ENCODE data around the gene ATAD2B. TPM values are rescaled to one million over a fixed set of nuclear protein-coding genes. Genes with fewer than 3 reads are reported as not detected.

ATAD2B gene
- total and polyA plus RNA-seq, 4 donors, result 4.1 to 77.3 (median 17.0) TPM

DNA sequence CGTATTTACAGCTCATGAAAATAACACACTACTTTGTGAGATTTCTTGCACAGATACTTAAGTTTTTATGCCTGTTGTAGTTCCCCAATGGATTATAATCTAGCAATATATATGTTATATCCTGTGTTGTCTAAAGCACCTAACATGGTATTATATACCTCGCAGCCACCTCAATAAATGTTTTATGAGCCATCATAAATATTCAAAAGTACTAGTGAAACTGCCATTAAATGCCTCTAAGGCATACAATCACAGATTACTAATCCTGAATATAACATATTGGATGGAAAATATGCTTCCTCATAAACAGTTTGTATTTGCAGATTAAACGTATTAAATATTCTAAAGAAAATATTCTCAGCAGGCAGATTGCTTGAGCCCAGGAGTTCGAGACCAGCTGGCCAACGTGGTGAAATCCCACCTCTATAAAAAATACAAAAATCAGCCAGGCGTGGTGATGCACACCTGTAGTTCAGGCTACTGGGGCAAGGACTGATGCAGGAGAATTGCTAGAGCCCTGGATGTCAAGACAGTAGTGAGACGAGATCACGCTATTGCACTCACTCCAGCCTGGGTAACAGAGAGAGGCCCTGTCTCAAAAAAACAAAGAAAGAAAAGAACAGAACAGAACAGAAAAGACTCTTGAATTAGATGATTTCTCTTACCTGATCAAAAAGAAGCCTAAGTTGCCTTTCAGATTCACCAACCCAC, 64.1 kb downstream of the ATAD2B start:
- no peak overlapping the region for H3K4me3 ChIP-seq
- no peaks in the 10 kb centered on the region for H3K27me3 ChIP-seq (ENCODE audit: control insufficient read depth in 3 of 3, insufficient read depth in 3 of 3, low read length in 2 of 3)
- H3K36me3 ChIP-seq (ENCODE audit: control insufficient read depth in 4 of 4, insufficient read depth in 4 of 4, low read length in 4 of 4), result peaks cover 7 to 23% (median 15%) of the 10 kb centered on the region in 4 donors
- 95 to 96% methylated on average over 8 of the region's 8 CpGs for WGBS, 2 donors
- DNase-seq, result no peak
- no peak overlapping the region for H3K9ac ChIP-seq (ENCODE audit: insufficient read depth in 1 of 2, low read length in 2 of 2)
- no peak overlapping the region for H3K27ac ChIP-seq (ENCODE audit: low read depth in 1 of 2, low read length in 1 of 2)
- H3K9me3 ChIP-seq (ENCODE audit: control insufficient read depth in 4 of 4, insufficient read depth in 3 of 4, low read length in 3 of 4), result no peaks in the 10 kb centered on the region
- ATAC-seq (ENCODE audit: insufficient read depth, low FRiP score), result no peak
- TF ChIP-seq, protein P1, sequence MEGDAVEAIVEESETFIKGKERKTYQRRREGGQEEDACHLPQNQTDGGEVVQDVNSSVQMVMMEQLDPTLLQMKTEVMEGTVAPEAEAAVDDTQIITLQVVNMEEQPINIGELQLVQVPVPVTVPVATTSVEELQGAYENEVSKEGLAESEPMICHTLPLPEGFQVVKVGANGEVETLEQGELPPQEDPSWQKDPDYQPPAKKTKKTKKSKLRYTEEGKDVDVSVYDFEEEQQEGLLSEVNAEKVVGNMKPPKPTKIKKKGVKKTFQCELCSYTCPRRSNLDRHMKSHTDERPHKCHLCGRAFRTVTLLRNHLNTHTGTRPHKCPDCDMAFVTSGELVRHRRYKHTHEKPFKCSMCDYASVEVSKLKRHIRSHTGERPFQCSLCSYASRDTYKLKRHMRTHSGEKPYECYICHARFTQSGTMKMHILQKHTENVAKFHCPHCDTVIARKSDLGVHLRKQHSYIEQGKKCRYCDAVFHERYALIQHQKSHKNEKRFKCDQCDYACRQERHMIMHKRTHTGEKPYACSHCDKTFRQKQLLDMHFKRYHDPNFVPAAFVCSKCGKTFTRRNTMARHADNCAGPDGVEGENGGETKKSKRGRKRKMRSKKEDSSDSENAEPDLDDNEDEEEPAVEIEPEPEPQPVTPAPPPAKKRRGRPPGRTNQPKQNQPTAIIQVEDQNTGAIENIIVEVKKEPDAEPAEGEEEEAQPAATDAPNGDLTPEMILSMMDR (IDR thresholded peaks at IDR 0.05; ENCODE audit: control extremely low read depth, extremely low read depth), result no peak
- H3K4me1 ChIP-seq (ENCODE audit: control insufficient read depth in 5 of 5, insufficient read depth in 5 of 5, low read length in 5 of 5), result no peaks in the 10 kb centered on the region

- no peak overlapping the region for H3K9ac ChIP-seq (ENCODE audit: insufficient read depth in 1 of 2, low read length in 2 of 2)
- ATAC-seq (ENCODE audit: insufficient read depth, low FRiP score), result no peak
- H3K36me3 ChIP-seq (ENCODE audit: control insufficient read depth in 4 of 4, insufficient read depth in 4 of 4, low read length in 4 of 4), result peaks cover 5 to 16% (median 14%) of the 10 kb centered on the region in 4 donors
- TF ChIP-seq, protein P1 (IDR thresholded peaks at IDR 0.05; ENCODE audit: control extremely low read depth, extremely low read depth), result no peak
- no peak overlapping the region for H3K27ac ChIP-seq (ENCODE audit: low read depth in 1 of 2, low read length in 1 of 2)
- no peaks in the 10 kb centered on the region for H3K9me3 ChIP-seq (ENCODE audit: control insufficient read depth in 4 of 4, insufficient read depth in 3 of 4, low read length in 3 of 4)
- 96 to 99% methylated on average over 4 of the region's 4 CpGs for WGBS, 2 donors
- H3K27me3 ChIP-seq (ENCODE audit: control insufficient read depth in 3 of 3, insufficient read depth in 3 of 3, low read length in 2 of 3), result no peaks in the 10 kb centered on the region
- H3K4me1 ChIP-seq (ENCODE audit: control insufficient read depth in 5 of 5, insufficient read depth in 5 of 5, low read length in 5 of 5), result no peaks in the 10 kb centered on the region
- no peak for DNase-seq
- no peak overlapping the region for H3K4me3 ChIP-seq
Observed at GRCh38 chr2:23861952-23862351, 65.0 kb downstream of the ATAD2B start.

DNA sequence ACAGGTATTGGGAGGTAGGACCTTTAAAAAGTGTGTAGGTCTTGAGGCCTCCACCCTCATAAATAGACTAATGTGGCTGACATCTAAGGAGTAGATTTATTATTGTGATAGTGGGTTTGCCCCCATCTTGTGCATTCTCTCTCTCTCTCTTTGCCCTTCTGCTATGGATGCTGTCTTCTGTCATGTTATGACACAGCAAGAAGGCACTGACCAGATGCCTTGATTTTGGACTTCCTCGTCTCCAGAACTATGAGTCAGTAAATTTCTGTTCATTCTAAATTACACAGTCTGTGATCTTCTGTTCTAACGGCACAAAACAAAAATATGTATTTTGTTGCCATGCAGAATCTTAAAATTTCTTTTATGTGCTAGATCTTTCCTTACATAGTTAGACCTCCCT, 66.9 kb downstream of the ATAD2B start:
- H3K9me3 ChIP-seq (ENCODE audit: control insufficient read depth in 4 of 4, insufficient read depth in 3 of 4, low read length in 3 of 4), result no peaks in the 10 kb centered on the region
- no peaks in the 10 kb centered on the region for H3K27me3 ChIP-seq (ENCODE audit: control insufficient read depth in 3 of 3, insufficient read depth in 3 of 3, low read length in 2 of 3)
- DNase-seq (no peak), ATAC-seq (ENCODE audit: insufficient read depth, low FRiP score) (no peak)
- no peak overlapping the region for H3K9ac ChIP-seq (ENCODE audit: insufficient read depth in 1 of 2, low read length in 2 of 2)
- no peak overlapping the region for H3K27ac ChIP-seq (ENCODE audit: low read depth in 1 of 2, low read length in 1 of 2)
- no peaks in the 10 kb centered on the region for H3K4me1 ChIP-seq (ENCODE audit: control insufficient read depth in 5 of 5, insufficient read depth in 5 of 5, low read length in 5 of 5)
- no peak overlapping the region for H3K4me3 ChIP-seq
- TF ChIP-seq, protein P1 (IDR thresholded peaks at IDR 0.05; ENCODE audit: control extremely low read depth, extremely low read depth), result no peak
- WGBS, 2 donors, result 87 to 89% methylated on average over 2 of the region's 2 CpGs
- H3K36me3 ChIP-seq (ENCODE audit: control insufficient read depth in 4 of 4, insufficient read depth in 4 of 4, low read length in 4 of 4), result peaks cover 8 to 18% (median 16%) of the 10 kb centered on the region in 4 donors
